Activated CD4-positive, alpha-beta T cell treated with anti-CD3 and anti-CD28 coated beads, Interleukin-10, Interleukin-2, amounts not matched to agents 100 ng/mL and 50 ng/mL, durations not matched to agents 16 hours and 8 hours (primary cell): ENCODE results near the gene SERINC1.
"Not testable (repeated sequence)": the region's sequence is repeated elsewhere in the genome, so short reads cannot be mapped to it uniquely, and the experiment has no call there.

ENCODE experiments used
- DNase-seq: peaks from one replicate; pipeline ENCODE4 v3.0.0-alpha.2; 2020

The SERINC1 gene

DNA sequence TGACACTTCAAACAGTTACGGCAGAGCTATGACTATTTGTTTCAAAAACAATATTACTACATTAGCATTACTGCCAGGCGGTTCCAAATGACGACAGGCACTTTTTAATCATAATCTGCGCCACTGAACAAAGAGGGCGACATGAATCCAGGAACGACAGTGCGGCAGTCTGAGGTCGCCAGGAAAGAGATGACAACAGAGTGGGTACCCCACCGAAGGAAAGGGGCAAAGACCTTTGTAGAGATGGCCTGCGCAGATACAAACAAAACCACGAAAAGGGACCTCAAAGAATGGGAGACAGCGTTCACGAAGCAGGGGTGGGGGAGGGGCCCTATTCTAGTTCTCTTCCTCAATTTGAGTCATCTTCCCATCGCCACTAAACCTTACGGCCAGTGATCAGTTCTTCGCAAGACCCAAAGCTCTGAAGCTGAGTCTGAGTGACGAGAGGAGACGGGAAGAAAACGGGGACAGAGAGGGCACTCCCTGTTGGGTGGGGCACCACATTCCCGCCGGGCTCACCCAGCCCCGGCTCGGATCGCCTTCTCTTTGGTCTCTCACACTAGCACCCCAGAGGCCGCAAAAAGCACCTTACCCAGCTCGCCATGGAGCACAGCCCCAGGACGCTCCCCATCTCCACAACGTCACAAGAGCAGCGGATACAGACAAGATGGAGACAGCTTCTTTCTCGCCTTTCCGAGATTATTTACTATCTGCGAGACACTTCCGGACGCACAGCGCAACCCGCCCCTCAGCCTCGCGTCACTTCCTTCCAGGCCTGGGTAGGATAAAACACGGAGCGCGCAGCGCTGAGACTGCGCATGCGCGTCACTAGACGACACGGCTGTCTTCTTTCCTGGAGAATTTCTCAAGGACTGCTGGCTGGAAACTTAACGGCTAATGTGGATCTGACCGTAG is at the start of gene SERINC1:
Gene SERINC1, minus strand, starts transcription at position 701 of the 915 bp plus-strand sequence. Its CDS starts 70 bp downstream, at position 631.
- DNase-seq: peak; percentile 95

DNA sequence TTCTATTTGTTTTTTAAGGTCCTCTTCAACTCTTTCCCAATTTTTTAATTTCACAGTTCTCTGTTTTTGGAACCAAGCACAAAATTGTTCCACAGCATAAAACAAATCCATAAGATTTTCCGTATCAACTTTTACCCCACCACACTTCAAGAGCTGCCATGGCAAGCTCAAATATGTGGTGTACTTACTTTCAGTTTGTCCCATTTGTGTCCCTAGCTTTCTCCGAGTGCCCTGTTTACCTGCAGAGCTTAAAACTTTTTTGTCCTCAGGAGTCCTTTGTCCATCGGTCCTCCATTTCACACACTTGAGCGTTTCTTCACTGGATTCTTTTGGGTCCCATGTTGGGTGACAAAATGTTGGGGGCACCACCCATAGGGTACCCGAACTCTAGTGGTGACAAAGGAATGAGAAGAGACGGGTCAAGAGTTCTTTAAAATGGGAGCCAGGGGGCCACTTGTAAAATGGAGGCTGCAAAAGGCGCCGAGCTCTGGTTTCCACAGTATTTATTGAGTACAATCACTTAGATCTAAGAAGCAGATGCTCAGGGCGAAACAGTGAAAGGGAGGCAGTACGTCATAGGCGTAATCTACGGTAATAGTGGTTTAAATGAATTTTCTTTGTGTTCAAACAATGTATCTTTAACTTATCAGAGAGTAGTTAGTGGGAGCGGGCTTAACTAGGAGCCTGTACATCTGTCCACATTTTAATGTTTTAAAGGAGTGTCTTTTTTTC is 39.8 kb upstream of the SERINC1 start:
- DNase-seq: no peak

DNA sequence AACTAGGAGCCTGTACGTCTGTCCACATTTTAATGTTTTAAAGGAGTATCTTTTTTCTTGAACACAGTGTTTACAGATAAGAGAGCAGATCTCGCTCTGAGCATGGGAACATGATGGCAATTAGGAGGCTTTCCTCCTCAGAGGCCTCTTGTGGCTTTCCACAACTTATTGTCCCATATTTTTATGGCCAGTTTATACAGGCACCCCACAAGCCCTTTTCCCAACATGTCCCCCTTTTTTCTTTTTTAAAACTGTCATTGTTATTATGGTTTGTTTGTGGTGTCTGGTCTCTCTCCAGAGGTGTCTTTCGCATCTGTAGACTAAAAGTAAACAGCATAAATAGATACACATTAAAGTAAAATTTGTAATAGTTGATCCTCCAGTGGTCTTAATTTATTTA is 33.6 kb upstream of the SERINC1 start:
- DNase-seq: not testable (repeated sequence)

DNA sequence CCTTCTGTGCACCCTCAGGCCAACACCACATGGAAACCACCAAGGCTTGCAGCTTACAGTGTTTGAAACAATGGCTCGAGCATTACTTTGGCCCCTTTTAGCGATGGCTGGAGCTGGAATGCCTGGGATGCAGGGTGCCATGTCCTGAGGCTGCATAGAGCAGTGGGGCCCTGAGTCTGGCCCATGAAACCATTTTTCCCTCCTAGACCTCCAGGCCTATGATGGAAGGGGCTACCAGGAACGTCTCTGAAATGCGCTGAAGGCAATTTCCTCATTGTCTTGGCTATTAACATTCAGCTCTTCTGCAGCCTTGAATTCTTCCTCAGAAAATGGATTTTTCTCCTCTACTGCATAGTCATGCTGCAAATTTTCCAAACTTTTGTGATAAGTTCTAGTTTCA is 29.9 kb upstream of the SERINC1 start:
- no peak for DNase-seq

DNA sequence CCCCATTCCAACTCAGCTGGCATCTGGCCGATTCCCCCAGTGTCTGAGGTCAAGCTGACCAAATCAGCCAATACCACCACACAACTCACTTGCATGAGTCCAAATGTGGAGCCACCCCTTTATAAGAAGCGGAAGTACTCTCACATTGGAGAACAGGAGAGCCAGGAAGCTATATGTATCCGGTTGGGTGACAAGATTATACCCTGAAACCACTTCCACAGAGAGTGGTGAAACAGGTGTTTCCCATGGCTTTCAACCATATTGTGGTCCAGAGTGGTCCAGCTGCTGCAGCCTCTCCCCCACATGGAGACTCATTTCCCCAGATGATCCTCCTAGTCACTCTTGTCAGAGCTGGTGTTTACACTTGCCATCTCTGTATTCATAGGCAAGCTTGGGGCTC is 24.0 kb upstream of the SERINC1 start:
- peak; percentile 24 for DNase-seq

DNA sequence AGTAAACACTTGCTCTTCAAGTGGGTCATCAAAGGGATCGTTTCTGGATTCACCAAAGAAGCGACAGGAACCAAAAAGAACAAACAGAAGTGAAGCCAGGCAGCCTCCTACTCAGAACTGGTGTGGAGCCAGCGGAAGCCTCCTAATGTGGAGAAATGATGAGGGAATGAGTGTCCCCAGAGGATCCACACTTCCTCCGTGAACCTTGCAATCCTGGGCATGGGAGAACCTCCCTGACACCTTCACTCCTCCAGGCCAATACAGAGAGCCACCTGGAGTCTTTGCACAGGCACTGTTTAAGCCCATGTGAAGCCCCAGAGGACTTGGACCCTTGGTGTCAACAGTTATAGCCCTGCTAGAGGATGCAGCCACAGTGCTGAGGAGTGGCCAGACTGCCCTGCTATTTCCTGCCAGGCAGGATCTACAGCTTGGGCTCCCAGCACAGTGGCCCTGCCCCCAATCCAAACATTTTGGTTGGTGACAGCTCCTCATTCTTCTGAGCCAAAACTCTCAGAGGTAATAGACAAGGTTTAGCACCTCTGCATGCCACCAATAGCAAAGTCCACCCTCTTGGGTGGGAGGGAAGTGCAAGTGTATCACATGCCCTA is 23.2 kb upstream of the SERINC1 start:
- no peak for DNase-seq

DNA sequence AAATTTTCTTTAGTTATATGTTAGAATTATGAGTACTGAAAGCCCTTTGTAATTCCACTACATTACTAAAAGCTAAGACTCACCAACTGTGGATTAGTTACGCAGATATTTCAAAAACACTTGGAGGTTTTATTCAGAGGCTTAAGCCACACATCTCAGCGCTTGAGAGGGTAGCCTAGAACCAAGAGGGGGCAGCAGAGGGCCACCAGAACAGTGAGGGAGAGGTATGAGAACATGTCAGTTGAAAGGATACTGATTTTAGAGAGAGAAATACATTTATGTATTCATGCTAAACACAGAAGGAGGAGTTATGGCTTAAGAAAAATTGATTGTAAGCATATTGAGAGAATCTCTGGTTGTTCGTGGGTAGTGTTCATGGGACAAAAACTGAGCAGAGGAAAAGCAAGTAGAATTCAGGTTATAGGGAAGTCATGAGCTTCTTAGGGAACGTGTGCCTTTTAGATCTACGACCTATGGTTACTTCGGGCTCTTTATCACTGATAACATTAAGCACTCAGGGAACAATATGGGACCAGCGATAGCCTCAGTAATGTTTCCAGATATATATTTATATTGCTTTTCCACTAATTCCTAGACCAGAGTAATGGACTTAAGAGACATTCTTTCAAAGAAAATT is 20.4 kb upstream of the SERINC1 start:
- peak; percentile 77 for DNase-seq

DNA sequence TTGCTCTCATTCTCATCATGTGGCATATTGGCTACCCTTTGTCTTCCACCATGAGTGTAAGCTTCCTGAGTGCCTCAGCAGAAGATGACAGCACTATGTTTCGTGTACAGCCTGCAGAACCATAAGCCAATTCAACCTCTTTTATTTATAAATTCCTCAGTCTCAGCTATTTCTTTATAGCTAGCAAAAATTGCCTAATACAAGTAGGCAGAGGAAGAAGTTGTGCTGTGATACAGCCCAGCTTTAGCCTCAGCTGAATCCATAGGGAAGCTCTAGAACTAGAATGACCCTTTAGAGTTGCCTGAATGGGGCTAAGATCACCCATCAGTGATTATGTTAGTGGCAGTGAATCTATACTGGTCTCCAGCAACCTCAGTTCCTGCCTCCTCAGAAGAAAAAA is 19.0 kb upstream of the SERINC1 start:
- DNase-seq: no peak

DNA sequence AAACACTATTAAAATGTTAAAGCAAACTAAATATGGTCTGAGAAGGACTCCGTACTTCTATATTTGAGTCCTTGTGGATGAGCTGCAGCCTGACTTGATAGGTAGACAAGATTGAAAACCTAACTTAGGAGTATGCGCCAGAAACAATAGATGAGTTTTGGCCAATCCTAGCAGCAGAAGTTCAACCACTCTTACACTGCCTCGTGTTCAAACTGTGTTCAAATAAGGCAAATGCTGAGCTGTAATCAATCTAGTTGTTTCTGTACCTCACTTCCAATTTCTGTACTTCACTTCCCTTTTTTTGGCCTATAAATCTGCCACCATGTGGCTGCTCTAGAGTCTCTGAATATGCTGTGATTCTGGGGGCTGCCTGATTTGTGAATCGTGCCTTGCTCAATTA is 13.2 kb upstream of the SERINC1 start:
- DNase-seq: no peak

DNA sequence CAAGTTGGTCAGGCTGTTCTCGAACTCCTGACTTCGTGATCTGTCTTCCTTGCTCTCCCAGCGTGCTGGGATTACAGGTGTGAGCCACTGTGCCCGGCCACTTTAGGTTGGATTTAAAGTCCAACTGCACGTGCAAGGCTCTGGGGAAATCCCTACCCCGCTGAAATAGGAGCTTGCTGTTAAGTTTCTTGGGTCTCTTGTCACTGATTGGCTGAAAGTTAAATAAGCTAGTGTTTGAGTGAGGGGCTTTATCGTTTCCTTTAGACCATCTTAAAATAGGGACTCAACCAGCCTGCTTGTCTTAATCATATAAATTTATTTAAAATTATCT is 11.1 kb upstream of the SERINC1 start:
- DNase-seq: no peak

DNA sequence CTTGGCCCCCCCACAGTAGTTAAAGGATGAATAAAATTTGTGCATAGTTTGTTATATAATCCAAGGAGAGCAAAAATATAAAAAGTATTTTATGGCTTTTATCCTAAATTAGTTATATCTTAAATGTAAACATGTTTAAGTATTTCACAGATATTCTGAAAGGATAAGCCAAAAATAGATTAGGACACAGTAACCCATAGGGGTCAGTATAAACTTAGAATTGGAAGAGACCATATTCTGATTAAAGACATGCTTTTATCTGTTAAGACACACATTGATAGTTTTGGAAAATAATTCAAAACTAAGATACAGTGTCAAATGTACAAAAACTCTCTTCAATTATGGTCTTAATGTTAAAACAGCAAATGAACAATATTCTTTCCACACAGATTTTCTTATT is 4.5 kb upstream of the SERINC1 start:
- peak; percentile 19 for DNase-seq

DNA sequence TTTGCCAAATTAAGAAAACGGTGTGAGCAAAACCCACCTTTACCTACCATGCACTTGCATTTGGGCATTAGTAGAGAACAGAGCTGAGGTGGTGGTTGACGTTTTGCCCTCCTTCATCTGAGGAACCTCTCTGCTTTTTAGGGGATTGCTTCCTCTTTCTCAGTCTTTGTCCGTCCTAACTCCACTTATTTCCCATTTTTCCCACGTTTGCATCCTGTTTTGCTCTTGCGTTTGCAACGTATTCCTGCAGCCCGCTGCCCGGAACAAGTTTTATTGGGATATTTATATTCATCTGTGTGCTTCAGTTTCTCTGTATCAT is 374 bp upstream of the SERINC1 start:
- DNase-seq: no peak

DNA sequence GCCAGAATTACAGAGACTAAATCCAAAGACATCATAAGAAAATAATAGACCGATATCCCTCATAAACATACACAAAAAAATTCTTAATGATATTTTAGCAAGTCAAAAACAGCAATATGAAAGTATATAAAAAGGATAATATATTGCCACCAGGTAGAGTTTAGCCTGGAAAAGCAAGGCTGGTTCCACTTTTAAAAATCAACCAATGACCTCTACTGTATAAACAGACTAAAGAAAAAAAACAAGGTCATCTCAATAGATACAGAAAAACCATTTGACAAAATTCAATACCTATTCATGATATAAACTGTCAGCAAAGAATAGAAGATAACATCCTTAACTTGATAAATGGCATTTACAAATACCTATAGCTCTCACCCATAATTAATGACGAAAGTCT is 9.7 kb downstream of the SERINC1 start:
- DNase-seq: no peak

DNA sequence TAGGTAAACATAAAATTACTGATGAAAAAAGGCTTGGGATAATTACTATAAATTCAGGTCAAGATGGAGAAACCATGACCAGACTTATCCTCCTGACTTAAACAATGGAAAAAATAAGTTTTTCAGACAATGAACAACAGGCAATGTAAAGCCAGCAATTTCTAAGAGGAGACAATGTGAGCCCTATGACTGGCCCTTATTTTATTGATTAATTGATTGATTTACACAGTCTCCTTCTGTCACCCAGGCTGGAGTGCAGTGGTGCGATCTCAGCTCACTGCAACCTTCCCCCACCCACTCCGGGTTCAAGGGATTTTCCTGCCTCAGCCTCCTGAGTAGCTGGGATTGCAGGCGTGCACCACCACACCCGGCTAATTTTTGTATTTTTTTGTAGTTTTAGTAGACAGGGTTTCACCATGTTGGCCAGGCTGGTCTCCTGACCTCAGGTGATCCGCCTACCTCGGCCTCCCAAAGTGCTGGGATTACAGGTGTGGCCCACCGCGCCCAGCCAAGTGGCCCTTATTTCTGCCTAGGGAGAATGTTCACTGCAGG is 11.7 kb downstream of the SERINC1 start:
- not testable (repeated sequence) for DNase-seq

DNA sequence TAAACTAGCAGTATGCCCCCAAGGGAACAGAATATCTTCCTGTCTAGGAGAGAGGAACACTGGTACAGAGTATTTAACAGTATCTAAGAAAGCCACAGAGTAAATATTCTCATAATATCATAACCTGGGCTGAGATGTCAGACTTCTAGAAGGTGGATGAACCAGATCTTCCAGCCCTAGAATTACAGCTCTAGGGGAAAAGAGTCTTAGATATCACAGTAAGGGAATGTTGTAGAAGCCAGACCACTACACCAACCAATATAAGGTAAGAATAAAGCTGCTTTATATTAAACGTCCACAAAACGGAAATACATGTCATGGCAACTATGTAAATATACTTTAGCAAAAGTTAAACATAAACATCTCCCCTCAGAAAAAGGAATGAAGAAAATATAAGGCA is 12.4 kb downstream of the SERINC1 start:
- DNase-seq: no peak

DNA sequence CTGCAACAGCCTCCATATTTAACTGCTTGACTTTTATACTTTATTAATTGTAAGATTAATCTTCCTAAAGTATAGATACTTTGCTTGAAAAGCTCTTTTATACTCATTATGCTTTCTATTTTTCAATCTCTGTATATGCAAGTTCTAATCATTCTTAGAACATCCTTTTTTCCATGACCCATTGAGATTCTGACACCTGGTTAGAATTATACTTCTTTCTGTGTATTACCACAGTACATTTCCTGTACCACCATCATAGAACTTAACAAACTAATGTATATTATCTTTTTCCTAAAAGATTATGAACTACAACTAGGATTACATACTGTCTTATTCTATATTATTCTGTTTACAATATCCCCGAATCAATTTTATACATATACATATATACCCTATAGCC is 13.5 kb downstream of the SERINC1 start:
- DNase-seq: no peak

DNA sequence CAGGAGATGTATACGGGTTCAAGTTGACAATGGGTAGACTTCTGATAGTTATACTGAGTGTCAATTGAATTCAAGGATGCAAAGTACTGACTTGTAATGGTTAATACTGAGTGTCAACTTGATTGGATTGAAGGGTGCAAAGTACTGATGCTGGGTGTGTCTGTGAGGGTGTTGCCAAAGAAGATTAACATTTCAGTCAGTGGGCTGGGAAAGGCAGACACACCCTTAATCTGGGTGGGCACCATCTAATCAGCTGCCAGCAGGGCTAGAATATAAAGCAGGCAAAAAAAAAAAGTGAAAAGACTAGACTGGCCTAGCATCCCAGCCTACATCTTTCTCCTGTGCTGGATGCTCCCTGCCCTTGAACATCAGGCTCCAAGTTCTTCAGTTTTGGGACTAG is 16.5 kb downstream of the SERINC1 start:
- DNase-seq: not testable (repeated sequence)

DNA sequence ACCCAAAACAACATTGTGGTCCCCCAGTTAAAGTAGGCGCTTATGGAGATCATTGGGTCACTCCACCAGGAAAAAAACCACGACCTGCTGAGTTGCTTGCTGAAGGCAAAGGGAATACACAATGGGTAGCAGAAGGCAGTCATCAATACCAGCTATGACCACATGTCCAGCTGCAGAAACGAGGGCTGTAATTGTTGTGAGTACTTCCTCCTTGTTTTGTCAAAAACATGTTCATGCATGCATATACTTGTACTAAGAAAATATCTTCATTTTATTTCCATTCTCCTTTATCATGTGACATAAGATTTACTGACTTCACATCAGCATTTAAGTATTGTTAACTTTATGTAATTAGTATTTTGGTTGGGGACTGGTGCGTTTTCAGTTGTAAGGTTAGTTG is 16.9 kb downstream of the SERINC1 start:
- DNase-seq: no peak

DNA sequence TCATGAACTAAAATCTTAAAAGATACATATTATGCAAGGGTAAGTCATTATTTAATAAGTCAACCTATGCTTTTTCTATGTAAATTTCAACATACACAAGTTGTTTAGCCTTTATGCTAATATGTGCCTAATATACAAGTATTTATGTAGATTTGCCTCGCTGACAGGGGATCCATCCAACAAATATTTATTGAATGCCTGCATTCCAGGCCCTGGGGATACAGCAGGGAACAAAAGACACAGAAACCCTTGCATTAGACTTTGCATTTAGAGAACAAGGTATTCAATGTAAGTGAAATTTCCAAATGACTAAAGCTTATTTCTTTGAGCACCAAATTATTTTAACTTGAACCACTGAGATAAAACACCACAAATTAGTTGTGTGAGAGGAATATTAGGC is 19.1 kb downstream of the SERINC1 start:
- no peak for DNase-seq

DNA sequence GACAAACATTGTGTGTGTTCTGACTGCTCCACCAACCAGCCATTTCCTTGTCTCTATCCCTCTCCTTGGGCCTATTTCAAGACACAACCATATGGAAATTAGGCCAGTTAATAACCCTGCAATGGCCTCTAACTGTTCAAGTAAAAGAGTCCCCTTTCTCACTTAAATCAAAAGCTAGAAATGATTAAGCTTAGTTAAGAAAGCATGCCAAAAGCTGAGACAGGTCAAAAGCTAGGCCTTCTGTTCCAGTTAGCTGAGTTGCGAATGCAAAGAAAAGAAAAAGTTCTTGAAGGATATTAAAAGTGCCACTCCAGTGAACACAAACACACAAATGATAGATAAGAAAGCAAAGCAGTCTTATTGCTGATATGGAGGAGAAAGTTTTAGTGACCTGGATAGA is 22.5 kb downstream of the SERINC1 start:
- no peak for DNase-seq

DNA sequence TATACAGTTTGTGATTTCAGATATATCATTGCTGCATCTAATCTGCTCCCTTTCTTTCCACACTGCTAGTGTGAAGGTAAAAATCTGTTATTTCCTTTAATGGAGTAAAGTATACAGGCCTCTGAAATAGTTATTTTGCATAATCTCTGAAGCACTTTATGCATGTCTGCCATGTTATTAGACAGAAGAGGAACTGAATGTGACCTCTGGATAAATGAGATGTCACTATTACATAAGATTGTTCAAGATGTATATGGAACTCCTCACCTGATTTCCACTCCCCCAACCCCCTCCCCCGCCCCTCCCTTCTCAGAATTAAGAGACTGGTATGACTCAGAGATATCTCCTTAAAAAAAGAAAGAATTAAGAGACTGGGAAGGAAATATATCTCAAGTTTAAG is 26.3 kb downstream of the SERINC1 start:
- no peak for DNase-seq

DNA sequence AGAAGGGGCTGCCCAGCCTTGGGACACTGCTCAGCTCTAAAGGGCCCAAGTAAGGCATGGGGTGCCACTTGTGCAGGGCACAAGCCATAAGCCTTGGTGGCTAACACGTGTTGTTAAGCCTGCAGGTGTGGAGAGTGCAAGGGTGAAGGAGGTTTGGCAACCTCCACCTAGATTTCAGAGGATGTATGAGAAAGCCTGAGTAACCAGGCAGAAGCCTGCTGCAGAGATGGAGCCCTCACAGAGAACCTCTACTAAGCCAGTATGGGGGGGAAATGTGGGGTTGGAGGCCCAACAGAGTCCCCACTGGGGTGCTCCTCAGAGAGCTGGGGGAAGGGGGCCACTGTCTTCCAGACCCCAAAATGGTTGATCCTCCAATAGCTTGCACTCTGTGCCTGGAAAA is 32.6 kb downstream of the SERINC1 start:
- no peak for DNase-seq

DNA sequence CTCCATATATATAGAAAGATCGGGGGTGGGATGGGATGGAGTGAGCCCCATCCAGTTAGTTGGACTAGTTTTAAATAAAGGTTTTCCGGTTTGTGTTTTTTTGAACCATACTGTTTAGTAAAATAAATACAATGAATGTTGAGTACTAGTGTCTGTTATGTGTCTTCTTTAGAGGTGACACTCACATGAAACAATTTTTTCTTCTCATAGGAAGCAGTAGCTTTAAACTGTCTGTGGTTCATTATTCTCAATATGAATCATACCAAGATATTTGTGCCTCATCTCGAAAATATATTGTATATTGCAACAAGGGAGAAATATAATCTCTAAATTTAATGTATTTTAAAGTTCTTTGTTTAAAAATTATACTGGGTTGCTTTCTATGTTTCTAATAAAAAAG is 38.8 kb downstream of the SERINC1 start:
- DNase-seq: peak; percentile 53
